ENCODE data around the gene SLC5A10.

SLC5A10 gene

DNA sequence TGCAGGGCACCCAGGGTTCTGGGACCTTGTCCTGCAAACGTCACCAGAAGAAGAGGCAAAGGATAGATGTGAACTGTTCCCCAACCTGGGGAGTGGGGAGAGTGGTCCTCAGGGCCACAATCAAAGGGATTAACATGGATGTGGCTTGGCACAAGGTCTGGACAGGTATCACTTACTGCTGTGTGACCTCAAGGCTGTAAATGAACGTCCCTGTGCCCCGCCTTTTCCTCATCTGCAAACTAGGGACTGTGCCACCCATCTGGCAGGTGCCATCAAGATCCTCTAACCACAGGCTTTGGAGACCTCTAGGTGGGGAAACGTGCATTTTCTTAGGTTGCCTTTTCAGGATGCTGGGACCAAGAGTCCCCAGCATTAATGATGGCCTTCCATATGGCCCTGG, 25.1 kb downstream of the SLC5A10 start:
- WGBS, 2 donors (ENCODE audit: extremely low coverage in 2 of 2, insufficient read length in 2 of 2, insufficient replicate concordance in 1 of 2) = no CpG with 5 or more reads among the region's 4 CpGs
- Histone ChIP-seq H3K27me3 (ENCODE audit: control insufficient read depth in 3 of 3, insufficient read depth in 3 of 3, low read depth in 1 of 3, low read length in 3 of 3) (no peaks in the 10 kb centered on the region), H2BK15ac (ENCODE audit: low read length) (no peak overlapping the region), H3K4me1 (ENCODE audit: control insufficient read depth in 2 of 2, insufficient read depth in 1 of 2, low read depth in 1 of 2, low read length in 2 of 2) (peaks cover 10 to 17% of the 10 kb centered on the region in 2 donors), H3K4me2 (ENCODE audit: insufficient read depth, low read length, poor library complexity, severe bottlenecking) (no peak overlapping the region), H3K9me3 (replicated peaks in 1 of 2; ENCODE audit: control insufficient read depth in 2 of 2, insufficient read depth in 1 of 2, low read depth in 1 of 2, low read length in 2 of 2) (no peaks in the 10 kb centered on the region), H3K4ac (ENCODE audit: low read length) (no peak overlapping the region), H3K14ac (ENCODE audit: low read length) (no peak overlapping the region), H2AFZ (ENCODE audit: low read length) (no peak overlapping the region), H3K9ac (ENCODE audit: low read depth, low read length, poor library complexity) (no peak overlapping the region), H3K23ac (ENCODE audit: low read depth, low read length, poor library complexity) (no peak overlapping the region), H2BK5ac (ENCODE audit: low read length) (no peak overlapping the region), H3K36me3 (replicated peaks in 1 of 2; ENCODE audit: control insufficient read depth in 2 of 2, insufficient read depth in 2 of 2, low read length in 2 of 2) (peaks cover 0 to 23% of the 10 kb centered on the region in 2 donors), H4K8ac (ENCODE audit: low read depth, low read length) (no peak overlapping the region), H2AK5ac (ENCODE audit: low read depth, low read length) (no peak overlapping the region), H3K79me1 (ENCODE audit: low read depth, low read length) (no peaks in the 10 kb centered on the region), H3K18ac (ENCODE audit: low read length) (peak overlapping the region; percentile 5), H4K91ac (ENCODE audit: low read depth, low read length, poor library complexity) (no peak overlapping the region), H3K27ac (replicated peaks; ENCODE audit: low read length) (no peak overlapping the region), H2BK12ac (ENCODE audit: low read length) (no peak overlapping the region), H2BK120ac (ENCODE audit: low read depth, low read length) (no peak overlapping the region), H3K4me3 (ENCODE audit: low read length in 2 of 2) (no peak overlapping the region)
- no peak for DNase-seq (ENCODE audit: low spot score)

DNA sequence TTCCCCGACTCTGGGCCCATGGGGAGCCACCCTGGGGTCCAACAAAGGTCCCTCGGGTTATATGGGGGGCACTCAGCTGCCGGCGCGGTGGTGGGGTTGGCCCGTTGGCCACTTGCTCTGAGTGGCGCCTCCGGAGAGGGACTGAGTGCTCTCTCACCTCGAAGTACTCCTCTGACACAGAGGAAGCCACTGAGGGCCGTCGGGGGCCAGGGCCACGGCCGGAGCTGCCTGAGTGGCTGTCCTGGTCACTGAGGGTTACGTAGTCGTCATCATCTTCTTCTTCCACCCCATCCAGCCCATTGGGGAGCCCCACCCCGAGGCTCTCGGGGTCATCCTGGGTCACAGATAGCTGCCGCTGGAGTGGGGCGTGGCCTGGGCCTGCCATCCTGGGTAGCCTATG, 25.7 kb downstream of the SLC5A10 start:
- H3K4me3 ChIP-seq (ENCODE audit: low read length in 2 of 2) = no peak overlapping the region
- no peak overlapping the region for H2AK5ac ChIP-seq (ENCODE audit: low read depth, low read length)
- no CpG with 5 or more reads among the region's 19 CpGs for WGBS, 2 donors (ENCODE audit: extremely low coverage in 2 of 2, insufficient read length in 2 of 2, insufficient replicate concordance in 1 of 2)

DNA sequence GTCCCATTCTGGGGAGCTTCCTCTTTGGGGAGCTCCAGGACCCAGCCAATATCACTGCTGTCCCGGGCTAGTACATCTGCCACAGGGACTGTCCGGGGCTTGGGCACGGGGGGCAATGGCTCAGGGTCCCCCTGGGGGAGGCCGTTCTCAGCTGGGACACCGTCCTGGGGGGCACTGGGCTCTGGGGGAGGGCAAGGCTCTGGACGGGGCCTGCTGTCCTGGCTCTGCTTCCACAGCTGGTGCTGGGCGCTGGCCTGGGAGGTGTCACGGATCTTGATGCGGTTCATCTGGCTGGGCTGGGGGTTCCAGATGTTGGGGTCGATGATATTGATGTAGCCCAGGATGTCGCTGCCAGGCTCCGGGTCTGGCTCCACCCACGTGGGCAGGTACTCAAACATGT, 26.1 kb downstream of the SLC5A10 start:
- H2AK5ac ChIP-seq (ENCODE audit: low read depth, low read length) = no peak overlapping the region
- H3K27ac ChIP-seq (replicated peaks; ENCODE audit: low read length) = no peak overlapping the region
- H2BK15ac ChIP-seq (ENCODE audit: low read length) = no peak overlapping the region
- H2BK12ac ChIP-seq (ENCODE audit: low read length) = no peak overlapping the region
- H3K9ac ChIP-seq (ENCODE audit: low read depth, low read length, poor library complexity) = no peak overlapping the region
- H3K4me1 ChIP-seq (ENCODE audit: control insufficient read depth in 2 of 2, insufficient read depth in 1 of 2, low read depth in 1 of 2, low read length in 2 of 2) = peaks cover 11 to 26% of the 10 kb centered on the region in 2 donors
- WGBS, 2 donors (ENCODE audit: extremely low coverage in 2 of 2, insufficient read length in 2 of 2, insufficient replicate concordance in 1 of 2) = no CpG with 5 or more reads among the region's 13 CpGs
- no peak overlapping the region for H2BK120ac ChIP-seq (ENCODE audit: low read depth, low read length)
- peaks cover 0 to 23% of the 10 kb centered on the region in 2 donors for H3K36me3 ChIP-seq (replicated peaks in 1 of 2; ENCODE audit: control insufficient read depth in 2 of 2, insufficient read depth in 2 of 2, low read length in 2 of 2)
- DNase-seq (ENCODE audit: low spot score) = no peak
- no peaks in the 10 kb centered on the region for H3K27me3 ChIP-seq (ENCODE audit: control insufficient read depth in 3 of 3, insufficient read depth in 3 of 3, low read depth in 1 of 3, low read length in 3 of 3)
- no peak overlapping the region for H3K4me2 ChIP-seq (ENCODE audit: insufficient read depth, low read length, poor library complexity, severe bottlenecking)
- H3K18ac ChIP-seq (ENCODE audit: low read length) = no peak overlapping the region
- peak overlapping the region; percentile 34 for H3K23ac ChIP-seq (ENCODE audit: low read depth, low read length, poor library complexity)
- H3K14ac ChIP-seq (ENCODE audit: low read length) = no peak overlapping the region
- H3K9me3 ChIP-seq (replicated peaks in 1 of 2; ENCODE audit: control insufficient read depth in 2 of 2, insufficient read depth in 1 of 2, low read depth in 1 of 2, low read length in 2 of 2) = no peaks in the 10 kb centered on the region
- no peak overlapping the region for H2BK5ac ChIP-seq (ENCODE audit: low read length)
- no peak overlapping the region for H4K91ac ChIP-seq (ENCODE audit: low read depth, low read length, poor library complexity)
- H3K79me1 ChIP-seq (ENCODE audit: low read depth, low read length) = no peaks in the 10 kb centered on the region
- H2AFZ ChIP-seq (ENCODE audit: low read length) = no peak overlapping the region
- no peak overlapping the region for H4K8ac ChIP-seq (ENCODE audit: low read depth, low read length)
- no peak overlapping the region for H3K4me3 ChIP-seq (ENCODE audit: low read length in 2 of 2)
- H3K4ac ChIP-seq (ENCODE audit: low read length) = no peak overlapping the region

More for the DNA sequence above, 25.7 kb downstream of the SLC5A10 start:
- Histone ChIP-seq H3K9ac (ENCODE audit: low read depth, low read length, poor library complexity) (no peak overlapping the region), H3K36me3 (replicated peaks in 1 of 2; ENCODE audit: control insufficient read depth in 2 of 2, insufficient read depth in 2 of 2, low read length in 2 of 2) (peaks cover 0 to 23% of the 10 kb centered on the region in 2 donors), H3K4ac (ENCODE audit: low read length) (no peak overlapping the region), H2BK12ac (ENCODE audit: low read length) (no peak overlapping the region), H2BK15ac (ENCODE audit: low read length) (no peak overlapping the region), H3K4me1 (ENCODE audit: control insufficient read depth in 2 of 2, insufficient read depth in 1 of 2, low read depth in 1 of 2, low read length in 2 of 2) (peaks cover 11 to 23% of the 10 kb centered on the region in 2 donors), H2AFZ (ENCODE audit: low read length) (no peak overlapping the region), H4K91ac (ENCODE audit: low read depth, low read length, poor library complexity) (no peak overlapping the region), H3K79me1 (ENCODE audit: low read depth, low read length) (no peaks in the 10 kb centered on the region), H3K27ac (replicated peaks; ENCODE audit: low read length) (no peak overlapping the region), H3K9me3 (replicated peaks in 1 of 2; ENCODE audit: control insufficient read depth in 2 of 2, insufficient read depth in 1 of 2, low read depth in 1 of 2, low read length in 2 of 2) (no peaks in the 10 kb centered on the region), H3K14ac (ENCODE audit: low read length) (no peak overlapping the region), H3K23ac (ENCODE audit: low read depth, low read length, poor library complexity) (peak overlapping the region; percentile 34), H2BK5ac (ENCODE audit: low read length) (no peak overlapping the region), H3K18ac (ENCODE audit: low read length) (no peak overlapping the region), H2BK120ac (ENCODE audit: low read depth, low read length) (no peak overlapping the region), H4K8ac (ENCODE audit: low read depth, low read length) (no peak overlapping the region), H3K4me2 (ENCODE audit: insufficient read depth, low read length, poor library complexity, severe bottlenecking) (no peak overlapping the region), H3K27me3 (ENCODE audit: control insufficient read depth in 3 of 3, insufficient read depth in 3 of 3, low read depth in 1 of 3, low read length in 3 of 3) (no peaks in the 10 kb centered on the region)
- no peak for DNase-seq (ENCODE audit: low spot score)

DNA sequence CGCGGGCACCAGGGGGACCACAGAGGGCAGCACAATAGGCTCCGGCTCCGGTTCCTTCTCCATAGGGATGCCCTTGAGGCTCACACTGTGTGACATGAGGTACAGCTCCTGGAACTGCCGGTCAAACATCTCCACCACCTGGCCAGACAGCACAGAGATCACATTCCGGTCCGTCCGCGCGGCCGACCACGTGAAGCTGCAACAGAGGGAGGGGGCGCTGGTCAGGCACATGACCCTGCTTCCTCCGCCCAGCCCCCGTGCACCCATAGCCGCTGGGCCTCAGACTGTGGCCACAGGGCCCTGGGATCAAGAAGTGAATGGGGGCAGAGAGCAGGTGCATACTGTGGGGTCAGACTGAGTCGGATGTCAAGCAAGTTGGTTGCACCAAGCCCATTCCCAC, 26.7 kb downstream of the SLC5A10 start:
- H3K4me3 ChIP-seq (ENCODE audit: low read length in 2 of 2) = no peak overlapping the region
- peak overlapping the region; percentile 33 for H3K9ac ChIP-seq (ENCODE audit: low read depth, low read length, poor library complexity)
- no peak overlapping the region for H3K27ac ChIP-seq (replicated peaks; ENCODE audit: low read length)
- H3K4me1 ChIP-seq (ENCODE audit: control insufficient read depth in 2 of 2, insufficient read depth in 1 of 2, low read depth in 1 of 2, low read length in 2 of 2) = peaks cover 11 to 26% of the 10 kb centered on the region in 2 donors
- H3K27me3 ChIP-seq (ENCODE audit: control insufficient read depth in 3 of 3, insufficient read depth in 3 of 3, low read depth in 1 of 3, low read length in 3 of 3) = no peaks in the 10 kb centered on the region
- no peak for DNase-seq (ENCODE audit: low spot score)
- no peak overlapping the region for H3K14ac ChIP-seq (ENCODE audit: low read length)
- no peak overlapping the region for H2AK5ac ChIP-seq (ENCODE audit: low read depth, low read length)
- no peak overlapping the region for H2BK15ac ChIP-seq (ENCODE audit: low read length)
- no peak overlapping the region for H3K4ac ChIP-seq (ENCODE audit: low read length)
- no peak overlapping the region for H2BK120ac ChIP-seq (ENCODE audit: low read depth, low read length)
- H4K91ac ChIP-seq (ENCODE audit: low read depth, low read length, poor library complexity) = no peak overlapping the region
- H2BK12ac ChIP-seq (ENCODE audit: low read length) = peak overlapping the region; percentile 35
- no peaks in the 10 kb centered on the region for H3K79me1 ChIP-seq (ENCODE audit: low read depth, low read length)
- H3K36me3 ChIP-seq (replicated peaks in 1 of 2; ENCODE audit: control insufficient read depth in 2 of 2, insufficient read depth in 2 of 2, low read length in 2 of 2) = peaks cover 0 to 25% of the 10 kb centered on the region in 2 donors
- H3K23ac ChIP-seq (ENCODE audit: low read depth, low read length, poor library complexity) = no peak overlapping the region
- no peak overlapping the region for H4K8ac ChIP-seq (ENCODE audit: low read depth, low read length)
- WGBS, 2 donors (ENCODE audit: extremely low coverage in 2 of 2, insufficient read length in 2 of 2, insufficient replicate concordance in 1 of 2) = no CpG with 5 or more reads among the region's 17 CpGs
- no peaks in the 10 kb centered on the region for H3K9me3 ChIP-seq (replicated peaks in 1 of 2; ENCODE audit: control insufficient read depth in 2 of 2, insufficient read depth in 1 of 2, low read depth in 1 of 2, low read length in 2 of 2)
- H2AFZ ChIP-seq (ENCODE audit: low read length) = no peak overlapping the region
- no peak overlapping the region for H2BK5ac ChIP-seq (ENCODE audit: low read length)
- peak overlapping the region; percentile 48 for H3K18ac ChIP-seq (ENCODE audit: low read length)
- no peak overlapping the region for H3K4me2 ChIP-seq (ENCODE audit: insufficient read depth, low read length, poor library complexity, severe bottlenecking)

Data from neuronal stem cell (in vitro differentiated cells).